ENCODE data around the gene LGALS1. TPM values are rescaled to one million over a fixed set of nuclear protein-coding genes. Genes with fewer than 3 reads are reported as not detected.

LGALS1 gene
- total and polyA plus RNA-seq, 2 donors (not counting 1 experiment from before 2014, with no cell fraction given): 106 to 207 TPM

- Histone ChIP-seq H3K4me1 (ENCODE audit: control insufficient read depth in 2 of 2, insufficient read depth in 2 of 2, low read length in 2 of 2) (peaks cover 68 to 83% of the 10 kb centered on the region in 2 donors), H3K4me2 (replicated peaks; ENCODE audit: low read depth, low read length, poor library complexity, severe bottlenecking) (peak overlapping the region; percentile 94), H3K9ac (ENCODE audit: low read length) (peak overlapping the region; percentile 77), H3K4me3 (ENCODE audit: control extremely low read depth in 1 of 5, extremely low read depth in 1 of 5, insufficient read depth in 1 of 5, low read depth in 2 of 5, low read length in 4 of 5) (peak overlapping the region in 4 of 5 experiments; percentile 67 to 76 (median 74)), H3K9me3 (ENCODE audit: control extremely low read depth in 1 of 3, control insufficient read depth in 2 of 3, insufficient read depth in 1 of 3, low read length in 2 of 3) (no peaks in the 10 kb centered on the region), H4K20me1 (ENCODE audit: control insufficient read depth, insufficient read depth, low read length, poor library complexity, severe bottlenecking) (peaks cover 15% of the 10 kb centered on the region), H3K27me3 (replicated peaks in 1 of 4; ENCODE audit: control extremely low read depth in 1 of 4, control insufficient read depth in 3 of 4, insufficient read depth in 4 of 4, low read length in 3 of 4) (no peaks in the 10 kb centered on the region), H2AFZ (ENCODE audit: insufficient read depth, low read depth, low read length, poor library complexity, severe bottlenecking) (peak overlapping the region; percentile 69), H3K79me2 (ENCODE audit: control insufficient read depth, insufficient read depth, low read length) (peaks cover 21% of the 10 kb centered on the region), H3K36me3 (replicated peaks in 1 of 2; ENCODE audit: control extremely low read depth in 1 of 2, control insufficient read depth in 1 of 2, extremely low read depth in 1 of 2, insufficient read depth in 2 of 2, low read length in 1 of 2) (peaks cover 0 to 21% of the 10 kb centered on the region in 2 experiments), H3K27ac (ENCODE audit: low read length in 2 of 2) (peak overlapping the region; percentile 46 to 79)
- DNase-seq (peak; percentile 51), ATAC-seq (ENCODE audit: low read depth) (no peak)
- 21% methylated on average over 8 of the region's 11 CpGs for WGBS (ENCODE audit: insufficient coverage)
- Mint-ChIP-seq H3K27me3 (no peaks in the 10 kb centered on the region), H3K9me3 (ENCODE audit: insufficient read depth) (no peaks in the 10 kb centered on the region), H3K4me1 (peaks cover 73% of the 10 kb centered on the region), H3K4me3 (peak overlapping the region; percentile 85), H3K27ac (peak overlapping the region; percentile 77)
- POLR2A ChIA-PET: interaction anchor here (1.3 to 2.0 kb wide), 3 partner anchors 12 to 48 kb away, joined by 4 to 11 read pairs (median 11); partner anchors contain the start of gene NOL12
- CTCF ChIA-PET: interaction anchor here (0.6 to 22.4 kb wide), 6 partner anchors 18 to 1489 kb away, joined by 3 to 620 read pairs (median 4); partner anchors contain the start of genes GGA1, LGALS1 and NOL12
- TF ChIP-seq EZH2 (IDR thresholded peaks at IDR 0.05; ENCODE audit: borderline replicate concordance, insufficient read depth, low read depth, low read length, poor library complexity, severe bottlenecking) (no peak), CTCF (IDR thresholded peaks at IDR 0.05) (no peak)
- intact Hi-C loops (cut with micrococcal nuclease): loop anchor here (1.0 kb wide), 1 partner anchor 15 kb away; no protein-coding TSS in a partner anchor
These were observed 36.9 kb upstream of the LGALS1 start for GRCh38 chr22:37638391-37639069.

Data from B cell (primary cell).